ENCODE measurements around the gene SCD5.

DNA sequence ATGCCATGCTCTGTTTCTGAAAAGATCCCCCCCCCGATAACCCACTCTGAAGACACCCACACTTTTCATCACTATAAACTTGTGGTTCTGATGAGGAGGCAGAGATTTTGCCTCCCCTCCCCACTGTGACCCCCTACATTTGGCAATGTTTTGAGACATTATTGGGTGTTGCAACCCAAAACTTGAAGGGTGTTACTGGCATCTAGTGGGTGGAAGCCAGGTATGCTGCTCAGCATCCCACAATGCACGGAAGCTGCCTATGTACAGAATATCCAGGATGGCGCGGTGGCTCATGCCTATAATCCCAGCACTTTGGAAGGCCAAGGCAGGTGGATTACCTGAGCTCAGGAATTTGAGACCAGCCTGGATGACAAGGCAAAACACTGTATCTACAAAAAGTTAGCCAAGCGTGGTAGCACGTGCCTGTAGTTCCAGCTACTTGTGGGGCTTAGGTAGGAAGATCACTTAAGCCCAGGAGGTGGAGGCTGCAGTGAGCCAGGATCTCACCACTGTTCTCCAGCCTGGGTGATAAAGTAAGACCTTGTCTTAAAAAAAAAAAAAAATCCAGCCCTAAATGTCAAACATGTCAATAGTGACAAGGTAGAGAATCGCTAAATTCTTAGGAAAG lies 87.3 kb downstream of the SCD5 start:
- TF ChIP-seq, protein P1, sequence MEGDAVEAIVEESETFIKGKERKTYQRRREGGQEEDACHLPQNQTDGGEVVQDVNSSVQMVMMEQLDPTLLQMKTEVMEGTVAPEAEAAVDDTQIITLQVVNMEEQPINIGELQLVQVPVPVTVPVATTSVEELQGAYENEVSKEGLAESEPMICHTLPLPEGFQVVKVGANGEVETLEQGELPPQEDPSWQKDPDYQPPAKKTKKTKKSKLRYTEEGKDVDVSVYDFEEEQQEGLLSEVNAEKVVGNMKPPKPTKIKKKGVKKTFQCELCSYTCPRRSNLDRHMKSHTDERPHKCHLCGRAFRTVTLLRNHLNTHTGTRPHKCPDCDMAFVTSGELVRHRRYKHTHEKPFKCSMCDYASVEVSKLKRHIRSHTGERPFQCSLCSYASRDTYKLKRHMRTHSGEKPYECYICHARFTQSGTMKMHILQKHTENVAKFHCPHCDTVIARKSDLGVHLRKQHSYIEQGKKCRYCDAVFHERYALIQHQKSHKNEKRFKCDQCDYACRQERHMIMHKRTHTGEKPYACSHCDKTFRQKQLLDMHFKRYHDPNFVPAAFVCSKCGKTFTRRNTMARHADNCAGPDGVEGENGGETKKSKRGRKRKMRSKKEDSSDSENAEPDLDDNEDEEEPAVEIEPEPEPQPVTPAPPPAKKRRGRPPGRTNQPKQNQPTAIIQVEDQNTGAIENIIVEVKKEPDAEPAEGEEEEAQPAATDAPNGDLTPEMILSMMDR (conservative IDR thresholded peaks at IDR 0.05): no peak
- no peak for TF ChIP-seq ZFX (IDR thresholded peaks at IDR 0.05)
